ENCODE data around the gene TMEM121B. TPM values are rescaled to one million over a fixed set of nuclear protein-coding genes. Genes with fewer than 3 reads are reported as not detected.

TMEM121B gene
- total RNA-seq, 1 experiment from 2014 or later = not detected

- DNase-seq (ENCODE audit: unreplicated experiment) = no peak
- TF ChIP-seq CTCF (IDR thresholded peaks at IDR 0.05; ENCODE audit: unreplicated experiment) = no peak
- H3K9me3 Mint-ChIP-seq (ENCODE audit: unreplicated experiment) = no peaks in the 10 kb centered on the region
- CTCF ChIA-PET = interaction anchor here (0.6 to 6.0 kb wide), 22 partner anchors 9 to 450 kb away, joined by 3 to 67 read pairs (median 4); no protein-coding TSS in a partner anchor
- BruUV-seq (replicated peaks) = no TSS peak
- intact Hi-C loops (cut with micrococcal nuclease) = loop anchor here (1.0 to 2.0 kb wide), 3 partner anchors 84 to 427 kb away; partner anchors contain the start of gene HDHD5
- H3K36me3 Mint-ChIP-seq (ENCODE audit: insufficient read depth, unreplicated experiment) = no peaks in the 10 kb centered on the region
- POLR2A ChIA-PET = interaction anchor here (0.8 to 1.5 kb wide), 4 partner anchors 10 to 427 kb away, joined by 3 to 8 read pairs (median 4); no protein-coding TSS in a partner anchor
- no peaks in the 10 kb centered on the region for H3K4me1 Mint-ChIP-seq (ENCODE audit: insufficient read depth, unreplicated experiment)
- H3K27me3 Mint-ChIP-seq (ENCODE audit: insufficient read depth, unreplicated experiment) = no peaks in the 10 kb centered on the region
- no peak overlapping the region for H3K4me3 Mint-ChIP-seq (ENCODE audit: unreplicated experiment)
- no peak overlapping the region for H3K27ac Mint-ChIP-seq (ENCODE audit: low read depth, unreplicated experiment)
Measured at GRCh38 chr22:17074648-17075002, 46.5 kb downstream of the TMEM121B start.

- intact Hi-C loops (cut with micrococcal nuclease) = no loop called here
- no peak overlapping the region for H3K4me3 Mint-ChIP-seq (ENCODE audit: unreplicated experiment)
Measured at GRCh38 chr22:17072877-17073276, 48.3 kb downstream of the TMEM121B start.

More at GRCh38 chr22:17072877-17073276, 48.3 kb downstream of the TMEM121B start:
- no TSS peak for BruUV-seq (replicated peaks)
- H3K36me3 Mint-ChIP-seq (ENCODE audit: insufficient read depth, unreplicated experiment) = peaks cover 7% of the 10 kb centered on the region
- H3K27me3 Mint-ChIP-seq (ENCODE audit: insufficient read depth, unreplicated experiment) = no peaks in the 10 kb centered on the region
- H3K27ac Mint-ChIP-seq (ENCODE audit: low read depth, unreplicated experiment) = no peak overlapping the region
- ChIA-PET CTCF (interaction anchor here (1.4 to 6.0 kb wide), 4 partner anchors 15 to 429 kb away, joined by 3 to 67 read pairs (median 20); no protein-coding TSS in a partner anchor), POLR2A (no interaction called here)
- TF ChIP-seq CTCF (IDR thresholded peaks at IDR 0.05; ENCODE audit: unreplicated experiment) = no peak
- no peaks in the 10 kb centered on the region for H3K4me1 Mint-ChIP-seq (ENCODE audit: insufficient read depth, unreplicated experiment)
- H3K9me3 Mint-ChIP-seq (ENCODE audit: unreplicated experiment) = no peaks in the 10 kb centered on the region
- DNase-seq (ENCODE audit: unreplicated experiment) = no peak

Other genes starting within 250 kb of the TMEM121B start
- gene GAB4, start 113.1 kb downstream of the TMEM121B start, total RNA-seq (2022) = not detected in 2 replicates
- 11.5 and 11.9 TPM in 2 replicates for gene IL17RA, start 36.4 kb downstream of the TMEM121B start, total RNA-seq (2022)
- gene HDHD5, start 37.9 kb upstream of the TMEM121B start, total RNA-seq (2022) = 38.7 and 51.8 TPM in 2 replicates
- not detected in 2 replicates for gene ADA2, start 98.1 kb upstream of the TMEM121B start, total RNA-seq (2022)
- gene CECR2, start 248.1 kb upstream of the TMEM121B start, total RNA-seq (2022) = not detected in 2 replicates

All from MCF 10A (cell line).